ENCODE measurements around the gene MBP. TPM values are rescaled to one million over a fixed set of nuclear protein-coding genes. Genes with fewer than 3 reads are reported as not detected.

MBP gene
- total and polyA plus RNA-seq, 10 donors, result 11.1 to 96.0 (median 70.8) TPM

DNA sequence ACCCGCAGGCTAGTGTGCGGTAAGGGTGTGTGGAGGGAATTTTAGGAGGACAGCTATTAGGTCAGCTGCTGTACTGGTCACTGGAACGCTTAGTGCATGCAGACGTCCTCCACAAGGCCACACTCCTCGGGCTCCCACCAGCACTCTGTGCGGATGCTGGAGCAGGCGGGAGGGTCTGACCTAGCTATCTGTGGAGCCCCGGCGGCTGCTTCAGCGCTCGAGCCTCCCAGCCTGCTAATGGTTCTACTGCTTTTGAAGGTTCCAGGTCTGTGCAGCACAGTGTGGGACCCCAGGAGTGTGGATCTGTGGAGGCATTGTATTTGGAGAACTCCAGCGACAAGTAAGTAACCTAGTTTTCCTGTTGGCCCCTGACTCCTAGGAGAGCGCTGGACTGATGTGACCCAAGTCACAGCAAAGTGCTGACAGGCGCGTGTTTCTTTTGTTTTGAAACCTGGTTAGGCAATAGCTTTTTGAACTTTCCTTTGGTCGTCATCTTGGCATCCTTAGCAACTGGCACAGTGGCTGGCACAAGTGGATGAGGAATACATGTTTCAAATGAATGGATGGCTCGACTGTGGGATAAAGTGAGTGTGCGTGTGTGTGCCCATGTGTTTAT lies 196.8 kb downstream of the MBP start:
- no peak for TF ChIP-seq CTCF (IDR thresholded peaks at IDR 0.05 in 8 of 11, conservative IDR thresholded peaks at IDR 0.05 in 3 of 11)
- no peak for TF ChIP-seq POLR2A (IDR thresholded peaks at IDR 0.05)
- no peak for TF ChIP-seq POLR2AphosphoS5 (IDR thresholded peaks at IDR 0.05)
- 89 to 97% (median 92%) methylated on average over 17 to 18 of the region's 18 CpGs for WGBS, 5 donors
- intact Hi-C loops (cut with DNase I; ENCODE audit: low total_unique reads), result no loop called here
- Histone ChIP-seq H3K36me3 (peaks cover 0 to 100% (median 52%) of the 10 kb centered on the region in 6 donors), H3K4me1 (no peaks in the 10 kb centered on the region), H3K4me3 (no peak overlapping the region), H3K9me3 (no peaks in the 10 kb centered on the region), H3K27me3 (replicated peaks in 1 of 7) (no peaks in the 10 kb centered on the region), H3K27ac (no peak overlapping the region)
- DNase-seq, result no peak

- Histone ChIP-seq H3K9me3 (no peaks in the 10 kb centered on the region), H3K4me3 (no peak overlapping the region), H3K27me3 (replicated peaks in 1 of 7) (no peaks in the 10 kb centered on the region), H3K36me3 (peaks cover 0 to 100% (median 55%) of the 10 kb centered on the region in 6 donors), H3K4me1 (no peaks in the 10 kb centered on the region), H3K27ac (no peak overlapping the region)
- DNase-seq, result no peak
- TF ChIP-seq CTCF (IDR thresholded peaks at IDR 0.05 in 8 of 11, conservative IDR thresholded peaks at IDR 0.05 in 3 of 11) (no peak), POLR2A (IDR thresholded peaks at IDR 0.05) (no peak), POLR2AphosphoS5 (IDR thresholded peaks at IDR 0.05) (no peak)
- 71 to 79% (median 78%) methylated on average over 11 of the region's 11 CpGs for WGBS, 5 donors
- intact Hi-C loops (cut with DNase I; ENCODE audit: low total_unique reads), result no loop called here
Measured at GRCh38 chr18:76932026-76932819, 200.4 kb downstream of the MBP start.

DNA sequence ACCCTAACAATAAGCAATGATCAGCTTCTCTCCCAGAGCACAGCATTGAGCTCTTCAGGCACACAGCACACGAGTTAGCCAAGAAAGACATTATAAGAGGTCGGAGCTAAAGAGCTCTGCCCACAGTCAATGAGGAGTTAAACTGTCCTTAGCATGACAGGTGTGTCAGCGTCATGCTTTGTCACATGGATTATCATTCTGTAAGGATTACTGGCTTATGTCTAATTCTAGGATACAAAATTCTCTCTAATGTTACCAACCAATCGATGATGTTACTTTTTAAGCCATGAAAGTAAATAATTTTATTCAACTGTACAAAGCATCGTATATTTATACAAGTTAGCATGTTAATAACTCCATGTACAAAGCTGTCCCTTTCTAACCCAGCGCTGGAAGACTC lies 201.4 kb downstream of the MBP start:
- H3K36me3 ChIP-seq, result peaks cover 0 to 100% (median 50%) of the 10 kb centered on the region in 6 donors

More for the DNA sequence above, 201.4 kb downstream of the MBP start:
- Histone ChIP-seq H3K27me3 (replicated peaks in 1 of 7) (no peaks in the 10 kb centered on the region), H3K27ac (no peak overlapping the region), H3K9me3 (no peaks in the 10 kb centered on the region), H3K4me1 (no peaks in the 10 kb centered on the region), H3K4me3 (no peak overlapping the region)
- TF ChIP-seq POLR2A (IDR thresholded peaks at IDR 0.05) (no peak), POLR2AphosphoS5 (IDR thresholded peaks at IDR 0.05) (no peak), CTCF (IDR thresholded peaks at IDR 0.05 in 8 of 11, conservative IDR thresholded peaks at IDR 0.05 in 3 of 11) (no peak)
- no peak for DNase-seq
- 93 to 97% (median 94%) methylated on average over 6 of the region's 6 CpGs for WGBS, 5 donors
- intact Hi-C loops (cut with DNase I; ENCODE audit: low total_unique reads), result no loop called here

Other genes starting within 250 kb of the MBP start
- gene GALR1, start 117.1 kb upstream of the MBP start, total RNA-seq, result not detected
- gene GALR1, start 117.1 kb upstream of the MBP start, polyA plus RNA-seq, result not detected

Measured in spleen (tissue), 11 donors.